GM13977 (cell line): ENCODE measurements around the gene RIPOR2.
"Not testable (repeated sequence)": the region's sequence is repeated elsewhere in the genome, so short reads cannot be mapped to it uniquely, and the experiment has no call there.

Experiments
- DNase-seq: peaks from one replicate; pipeline ENCODE4 v3.0.0; 2012; ENCODE audit warnings: low spot score
- CTCF ChIP-seq: IDR thresholded peaks from 2 replicates; pipeline ENCODE4 v1.5.1; 2012; ENCODE audit warnings: mild to moderate bottlenecking, control low read depth; ENCODE audit not compliant: insufficient read depth; ENCODE audit errors: extremely low read depth, missing control alignments
- in situ Hi-C: fragments of 300-500 bp; cut with MboI; formaldehyde crosslinking; loops from one replicate; pipeline ENCODE4 v1.12.0; 2022; ENCODE audit warnings: low sequenced_read_pairs, low pct_unique_long_range_greater_than_20kb, mixed read lengths, inconsistent platforms; ENCODE audit not compliant: unreplicated experiment

Gene RIPOR2

GRCh38 chr6:24755279-24755678 is 180.5 kb downstream of the RIPOR2 start:
- no peak for DNase-seq
- in situ Hi-C loops: no loop called here
- no peak for TF ChIP-seq CTCF

DNA sequence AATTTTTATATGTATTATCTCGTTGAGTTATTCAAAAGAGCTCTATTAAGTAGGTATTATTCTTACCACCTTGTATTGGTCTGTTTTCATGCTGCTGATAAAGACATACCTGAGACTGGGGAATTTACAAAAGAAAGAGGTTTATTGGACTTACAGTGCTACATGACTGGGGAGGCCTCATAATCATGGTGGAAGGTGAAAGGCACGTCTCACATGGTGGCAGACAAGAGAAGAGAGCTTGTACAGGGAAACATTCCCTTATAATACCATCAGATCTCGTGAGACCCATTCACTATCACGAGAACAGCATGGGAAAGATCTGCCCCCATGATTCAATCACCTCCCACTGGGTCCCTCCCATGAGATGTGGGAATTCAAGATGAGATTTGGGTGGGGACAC is 181.4 kb downstream of the RIPOR2 start:
- DNase-seq, in situ Hi-C loops: not testable (repeated sequence)
